A549 (cell line): ENCODE measurements around the gene CPA1.

Experiments used
- CBX2 ChIP-seq: fragments of 200-600 bp; sonication (generic); IDR thresholded peaks from 2 replicates; pipeline ENCODE4 v1.6.1; 2016; ENCODE audit warnings: low read depth, mild to moderate bottlenecking, borderline replicate concordance
- CEBPB ChIP-seq, 2 experiments: fragments of >200 bp in 1 of 2; sonication (Bioruptor Twin) in 1 of 2; formaldehyde crosslinking in 1 of 2; IDR thresholded peaks; 2 replicates each; pipeline ENCODE4 v1.6.1; 2012 to 2016
- CHD2 ChIP-seq: fragments of 150-350 bp; IDR thresholded peaks from 2 replicates; pipeline ENCODE4 v1.6.1; 2014; ENCODE audit warnings: low read length; ENCODE audit not compliant: partially characterized antibody
- EP300 ChIP-seq, 2 experiments: fragments of >200 bp; sonication (Bioruptor Twin); formaldehyde crosslinking; IDR thresholded peaks; 2 replicates in 1 of 2; 3 replicates in 1 of 2; pipeline ENCODE4 v1.6.1; 2016 to 2017
- FOSL2 ChIP-seq, 2 experiments: fragments of 450-650 bp in 1 of 2; fragments of >200 bp in 1 of 2; sonication (Bioruptor Twin) in 1 of 2; formaldehyde crosslinking; IDR thresholded peaks; 2 replicates each; pipeline versions ENCODE4 v1.5.0 to v1.6.1; 2016 to 2020; ENCODE audit warnings: mild to moderate bottlenecking in 1 of 2, moderate library complexity in 1 of 2
- JUN ChIP-seq, 2 experiments: fragments of >200 bp; sonication (Bioruptor Twin); formaldehyde crosslinking; IDR thresholded peaks; 2 replicates in 1 of 2; 3 replicates in 1 of 2; pipeline ENCODE4 v1.6.1; 2016 to 2017
- MAFK ChIP-seq: fragments of 450-650 bp; IDR thresholded peaks from 2 replicates; pipeline ENCODE4 v1.6.1; 2014; ENCODE audit not compliant: partially characterized antibody
- NPAS2 ChIP-seq: fragments of 250-450 bp; sonication (Bioruptor Pico); IDR thresholded peaks from 2 replicates; pipeline ENCODE4 v1.8.0; 2022; ENCODE audit warnings: mild to moderate bottlenecking, moderate library complexity, borderline replicate concordance
- POLR2A ChIP-seq: IDR thresholded peaks from 2 replicates; pipeline ENCODE4 v1.6.1; 2012; ENCODE audit warnings: mild to moderate bottlenecking, low read length
- SMC3 ChIP-seq: fragments of >200 bp; sonication (Bioruptor Twin); formaldehyde crosslinking; IDR thresholded peaks from 3 replicates; pipeline ENCODE4 v1.6.1; 2018; ENCODE audit warnings: inconsistent platforms
- USF2 ChIP-seq: fragments of 450-650 bp; IDR thresholded peaks from 2 replicates; pipeline ENCODE4 v1.6.1; 2014; ENCODE audit warnings: antibody characterized with exemption
- ZNF302 ChIP-seq: fragments of 250-450 bp; sonication (Bioruptor Pico); IDR thresholded peaks from 2 replicates; pipeline ENCODE4 v1.9.0; 2021; ENCODE audit warnings: inconsistent platforms, mild to moderate bottlenecking, moderate library complexity
- TF ChIP-seq, protein P1 (sequence below): fragments of >200 bp; sonication (Bioruptor Twin); formaldehyde crosslinking; IDR thresholded peaks from 3 replicates; pipeline ENCODE4 v1.5.1; 2016
- TF ChIP-seq, protein P2 (sequence below): IDR thresholded peaks from 2 replicates; pipeline ENCODE4 v1.6.1; 2012

GRCh38 chr7:130393101-130393561 is 12.8 kb downstream of the CPA1 start:
- TF ChIP-seq, protein P1, sequence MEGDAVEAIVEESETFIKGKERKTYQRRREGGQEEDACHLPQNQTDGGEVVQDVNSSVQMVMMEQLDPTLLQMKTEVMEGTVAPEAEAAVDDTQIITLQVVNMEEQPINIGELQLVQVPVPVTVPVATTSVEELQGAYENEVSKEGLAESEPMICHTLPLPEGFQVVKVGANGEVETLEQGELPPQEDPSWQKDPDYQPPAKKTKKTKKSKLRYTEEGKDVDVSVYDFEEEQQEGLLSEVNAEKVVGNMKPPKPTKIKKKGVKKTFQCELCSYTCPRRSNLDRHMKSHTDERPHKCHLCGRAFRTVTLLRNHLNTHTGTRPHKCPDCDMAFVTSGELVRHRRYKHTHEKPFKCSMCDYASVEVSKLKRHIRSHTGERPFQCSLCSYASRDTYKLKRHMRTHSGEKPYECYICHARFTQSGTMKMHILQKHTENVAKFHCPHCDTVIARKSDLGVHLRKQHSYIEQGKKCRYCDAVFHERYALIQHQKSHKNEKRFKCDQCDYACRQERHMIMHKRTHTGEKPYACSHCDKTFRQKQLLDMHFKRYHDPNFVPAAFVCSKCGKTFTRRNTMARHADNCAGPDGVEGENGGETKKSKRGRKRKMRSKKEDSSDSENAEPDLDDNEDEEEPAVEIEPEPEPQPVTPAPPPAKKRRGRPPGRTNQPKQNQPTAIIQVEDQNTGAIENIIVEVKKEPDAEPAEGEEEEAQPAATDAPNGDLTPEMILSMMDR = no peak
- TF ChIP-seq CEBPB (IDR thresholded peaks at IDR 0.05) (no peak), NPAS2 (CRISPR knock-in tag) (no peak), FOSL2 (IDR thresholded peaks at IDR 0.05) (no peak), FOSL2 (CRISPR knock-in tag; IDR thresholded peaks at IDR 0.05) (no peak), POLR2A (no peak), JUN (IDR thresholded peaks at IDR 0.05) (no peak), CHD2 (no peak), EP300 (IDR thresholded peaks at IDR 0.05) (no peak), USF2 (no peak), MAFK (no peak), CBX2 (no peak), SMC3 (no peak), ZNF302 (CRISPR knock-in tag) (no peak)
- TF ChIP-seq, protein P2, sequence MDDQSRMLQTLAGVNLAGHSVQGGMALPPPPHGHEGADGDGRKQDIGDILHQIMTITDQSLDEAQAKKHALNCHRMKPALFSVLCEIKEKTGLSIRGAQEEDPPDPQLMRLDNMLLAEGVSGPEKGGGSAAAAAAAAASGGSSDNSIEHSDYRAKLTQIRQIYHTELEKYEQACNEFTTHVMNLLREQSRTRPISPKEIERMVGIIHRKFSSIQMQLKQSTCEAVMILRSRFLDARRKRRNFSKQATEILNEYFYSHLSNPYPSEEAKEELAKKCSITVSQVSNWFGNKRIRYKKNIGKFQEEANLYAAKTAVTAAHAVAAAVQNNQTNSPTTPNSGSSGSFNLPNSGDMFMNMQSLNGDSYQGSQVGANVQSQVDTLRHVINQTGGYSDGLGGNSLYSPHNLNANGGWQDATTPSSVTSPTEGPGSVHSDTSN = no peak
